OCI-LY7 (cell line): Measurements from ENCODE around the gene ABCA10. TPM values are rescaled to one million over a fixed set of nuclear protein-coding genes. Genes with fewer than 3 reads are reported as not detected.
"Not testable (repeated sequence)": the region's sequence is repeated elsewhere in the genome, so short reads cannot be mapped to it uniquely, and the experiment has no call there.

Experiments
- Bru-seq: library from RNA; stranded (reverse); fragments of 400-500 nt; gene quantifications from one replicate; lab custom pipeline; 2021; lab: Mats Ljungman, UMichigan
- BruChase-seq, 2 experiments: library from RNA; stranded (reverse); fragments of 400-500 nt; gene quantifications; one replicate each; lab custom pipeline; 2021; lab: Mats Ljungman, UMichigan
- BruUV-seq: library from RNA; stranded (reverse); fragments of 400-500 nt; replicated peaks from 2 replicates; lab custom pipeline; 2021; lab: Mats Ljungman, UMichigan
- CTCF ChIA-PET: fragments of 300-600 bp; sonication (Branson Sonifier 250); formaldehyde crosslinking; loops from one replicate; lab custom pipeline; 2022; ENCODE audit warnings: antibody characterized with exemption; ENCODE audit not compliant: unreplicated experiment; lab: Charles Lee
- POLR2A ChIA-PET: fragments of 300-600 bp; sonication (Branson Sonifier 250); formaldehyde crosslinking; loops from one replicate; lab custom pipeline; 2022; ENCODE audit warnings: antibody characterized with exemption; lab: Charles Lee
- DNase-seq: peaks from one replicate; pipeline ENCODE4 v3.0.0-alpha.2; 2015; ENCODE audit warnings: low spot score
- H2AFZ ChIP-seq: fragments of 200-600 bp; sonication (generic), shearing (Covaris generic); 2 replicates; pipeline ENCODE4 v1.6.1; 2014; ENCODE audit warnings: mild to moderate bottlenecking, antibody characterized with exemption, low read length, moderate library complexity
- H3K27ac ChIP-seq: fragments of 200-600 bp; sonication (generic); 2 replicates; pipeline ENCODE4 v1.5.1; 2014; ENCODE audit warnings: mixed run types, low read depth, mild to moderate bottlenecking, moderate library complexity, low read length, inconsistent platforms; ENCODE audit not compliant: poor library complexity, severe bottlenecking
- H3K36me3 ChIP-seq: fragments of 200-600 bp; sonication (generic); 2 replicates; pipeline ENCODE4 v1.6.1; 2014; ENCODE audit warnings: mild to moderate bottlenecking, antibody characterized with exemption, low read length, moderate library complexity, mixed read lengths; ENCODE audit not compliant: insufficient read depth
- H3K4me1 ChIP-seq: fragments of 200-600 bp; sonication (generic); 2 replicates; pipeline ENCODE4 v1.5.1; 2014; ENCODE audit warnings: mild to moderate bottlenecking, low read length; ENCODE audit not compliant: insufficient read depth, poor library complexity, severe bottlenecking
- H3K4me2 ChIP-seq: fragments of 200-600 bp; sonication (generic); 2 replicates; pipeline ENCODE4 v1.6.1; 2014; ENCODE audit warnings: mild to moderate bottlenecking, low read length
- H3K4me3 ChIP-seq: fragments of 200-600 bp; sonication (generic); 2 replicates; pipeline ENCODE4 v1.5.1; 2014; ENCODE audit warnings: mild to moderate bottlenecking, low read depth, low read length; ENCODE audit not compliant: poor library complexity, severe bottlenecking
- H3K79me2 ChIP-seq: fragments of 200-600 bp; sonication (generic); 2 replicates; pipeline ENCODE4 v1.6.1; 2016; ENCODE audit warnings: low read depth, mild to moderate bottlenecking, low read length, moderate library complexity, mixed read lengths; ENCODE audit not compliant: insufficient read depth
- H3K9me2 ChIP-seq: fragments of 200-600 bp; sonication (generic); 2 replicates; pipeline ENCODE4 v1.6.1; 2016; ENCODE audit warnings: mild to moderate bottlenecking, low read length, mixed read lengths; ENCODE audit not compliant: insufficient read depth
- H3K9me3 ChIP-seq: fragments of 200-600 bp; sonication (generic); 2 replicates; pipeline ENCODE4 v1.6.1; 2014; ENCODE audit warnings: mild to moderate bottlenecking, mixed run types, low read length, mixed read lengths
- H4K20me1 ChIP-seq: fragments of 200-600 bp; sonication (generic); 2 replicates; pipeline ENCODE4 v1.6.1; 2014; ENCODE audit warnings: mild to moderate bottlenecking, antibody characterized with exemption, low read length, moderate library complexity, mixed read lengths; ENCODE audit not compliant: insufficient read depth
- CTCF ChIP-seq: fragments of 200-600 bp; sonication (generic); conservative IDR thresholded peaks from 2 replicates; pipeline ENCODE4 v1.5.1; 2014; ENCODE audit warnings: mild to moderate bottlenecking, antibody characterized with exemption, low read length, moderate library complexity, mixed read lengths
- EZH2phosphoT487 ChIP-seq: fragments of 200-600 bp; sonication (generic); IDR thresholded peaks from 2 replicates; pipeline ENCODE4 v1.6.1; 2018; ENCODE audit warnings: low read depth, borderline replicate concordance, mild to moderate bottlenecking, mixed run types, antibody characterized with exemption, low read length, moderate library complexity, mixed read lengths
- intact Hi-C: fragments of 100-400 bp; cut with micrococcal nuclease; formaldehyde crosslinking; loops from one replicate; pipeline ENCODE4 v1.10.0; 2022; ENCODE audit not compliant: unreplicated experiment
- long read RNA-seq: library from polyadenylated mRNA; stranded (forward); transcript quantifications from one replicate; pipeline ENCODE4 v2.0.0, GENCODE V29; 2022
- total RNA-seq, 2 experiments: library from RNA; depleted of rRNA in 1 of 2; stranded (reverse); fragments of >200 nt in 1 of 2; shearing (Covaris generic) in 1 of 2; gene quantifications; 2 replicates each; pipeline ENCODE4 v1.2.3, GENCODE V29; 2014 to 2022

ABCA10 gene
- 0.13 TPM in 2 replicates for total RNA-seq (2014; rRNA removed; shearing (Covaris generic))
- total RNA-seq (2022) = 0.24 TPM in 1 of 2 replicates, not detected in the other
- Bru-seq, nascent RNA = percentile 32 among the genes with signal in this experiment
- percentile 21 among the genes with signal in this experiment for BruChase-seq, experiment 1, labeled RNA remaining after a 6-hour chase
- BruChase-seq, experiment 2, labeled RNA remaining after a 2-hour chase = percentile 25 among the genes with signal in this experiment
- long read RNA-seq = 0 reads

GRCh38 chr17:69228576-69228975 lies at the start of gene ABCA10:
TSS of gene ABCA10 (minus strand) at chr17:69228824. CDS start at chr17:69225358, 3,466 bp downstream.
- Histone ChIP-seq H3K4me2 (peak within 1 kb of the TSS; percentile 31), H3K79me2 (no peaks in the 10 kb centered on the region), H2AFZ (peak within 1 kb of the TSS; percentile 74), H3K4me1 (peaks cover 19% of the 10 kb centered on the region), H3K36me3 (no peaks in the 10 kb centered on the region), H3K9me2 (no peaks in the 10 kb centered on the region), H3K27ac (peak within 1 kb of the TSS; percentile 10), H3K9me3 (peaks cover 12% of the 10 kb centered on the region), H3K4me3 (peak within 1 kb of the TSS; percentile 5), H4K20me1 (no peaks in the 10 kb centered on the region)
- no peak for DNase-seq
- POLR2A ChIA-PET = interaction anchor here (0.6 kb wide), 1 partner anchor 24 kb away, joined by 3 read pairs; no protein-coding TSS in a partner anchor
- CTCF ChIA-PET = no interaction called here
- TF ChIP-seq CTCF (no peak), EZH2phosphoT487 (no peak)
- intact Hi-C loops = no loop called here
- BruUV-seq = no TSS peak

- H3K9me2 ChIP-seq, H2AFZ ChIP-seq, H3K36me3 ChIP-seq, H4K20me1 ChIP-seq, H3K4me3 ChIP-seq, H3K4me2 ChIP-seq, intact Hi-C loops, H3K27ac ChIP-seq, CTCF ChIA-PET, H3K9me3 ChIP-seq, H3K79me2 ChIP-seq, H3K4me1 ChIP-seq, DNase-seq, BruUV-seq: not testable (repeated sequence)
- POLR2A ChIA-PET = interaction anchor here (0.5 kb wide), 1 partner anchor 135 kb away, joined by 6 read pairs; no protein-coding TSS in a partner anchor
Observed at GRCh38 chr17:69276279-69276678, 47.7 kb upstream of the ABCA10 start.

- ChIA-PET CTCF (no interaction called here), POLR2A (interaction anchor here (0.5 to 0.7 kb wide), 2 partner anchors 136 to 614 kb away, joined by 3 to 6 read pairs; no protein-coding TSS in a partner anchor)
- BruUV-seq = no TSS peak
- no peak for DNase-seq
- Histone ChIP-seq H3K36me3 (no peaks in the 10 kb centered on the region), H2AFZ (no peak overlapping the region), H4K20me1 (no peaks in the 10 kb centered on the region), H3K9me3 (no peaks in the 10 kb centered on the region), H3K79me2 (no peaks in the 10 kb centered on the region), H3K27ac (no peak overlapping the region), H3K4me2 (no peak overlapping the region), H3K4me3 (no peak overlapping the region), H3K4me1 (no peaks in the 10 kb centered on the region), H3K9me2 (no peaks in the 10 kb centered on the region)
- intact Hi-C loops = no loop called here
- TF ChIP-seq CTCF (no peak), EZH2phosphoT487 (no peak)
Observed at GRCh38 chr17:69275751-69276150, 47.1 kb upstream of the ABCA10 start.
